Measurements from ENCODE around the gene SH3BP5. TPM values are rescaled to one million over a fixed set of nuclear protein-coding genes. Genes with fewer than 3 reads are reported as not detected.
"Not testable (repeated sequence)": the region's sequence is repeated elsewhere in the genome, so short reads cannot be mapped to it uniquely, and the experiment has no call there.

Gene SH3BP5
- polyA plus RNA-seq, 1 of the 3 experiments (the other 2 are of a cell fraction) = 29.5 TPM

DNA sequence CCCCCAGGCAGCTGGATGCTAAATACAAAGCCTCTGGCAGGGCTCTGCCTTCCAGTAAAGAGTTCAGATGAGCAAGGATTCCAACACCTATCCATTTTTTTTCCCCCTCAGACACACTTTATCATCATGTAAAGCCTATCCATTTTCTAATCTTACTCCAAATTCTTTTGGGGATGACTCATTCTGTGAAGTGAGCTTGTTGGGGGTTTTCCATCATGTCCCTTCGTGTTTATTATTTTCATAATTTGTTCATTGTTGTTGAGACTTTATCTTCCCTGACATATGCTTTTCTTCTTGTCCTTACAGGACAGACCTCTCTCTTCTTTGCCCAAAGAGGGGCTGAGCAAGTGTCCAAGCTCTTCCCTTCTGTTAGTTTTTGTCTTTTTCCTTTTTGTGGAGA is 34.7 kb upstream of the SH3BP5 start:
- H3K9me2 ChIP-seq = no peaks in the 10 kb centered on the region
- H3K4me1 ChIP-seq (ENCODE audit: control insufficient read depth in 1 of 2, insufficient read depth in 2 of 2, low read depth in 1 of 2, low read length in 1 of 2) = peaks cover 0 to 8% of the 10 kb centered on the region in 2 experiments; a peak in 2 of 4 replicates
- peak; percentile 53 for TF ChIP-seq TCF12 (IDR thresholded peaks at IDR 0.05)
- TF ChIP-seq, protein P1, sequence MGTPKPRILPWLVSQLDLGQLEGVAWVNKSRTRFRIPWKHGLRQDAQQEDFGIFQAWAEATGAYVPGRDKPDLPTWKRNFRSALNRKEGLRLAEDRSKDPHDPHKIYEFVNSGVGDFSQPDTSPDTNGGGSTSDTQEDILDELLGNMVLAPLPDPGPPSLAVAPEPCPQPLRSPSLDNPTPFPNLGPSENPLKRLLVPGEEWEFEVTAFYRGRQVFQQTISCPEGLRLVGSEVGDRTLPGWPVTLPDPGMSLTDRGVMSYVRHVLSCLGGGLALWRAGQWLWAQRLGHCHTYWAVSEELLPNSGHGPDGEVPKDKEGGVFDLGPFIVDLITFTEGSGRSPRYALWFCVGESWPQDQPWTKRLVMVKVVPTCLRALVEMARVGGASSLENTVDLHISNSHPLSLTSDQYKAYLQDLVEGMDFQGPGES (IDR thresholded peaks at IDR 0.05; ENCODE audit: low read depth, low read length) = no peak
- TF ChIP-seq, protein P2, sequence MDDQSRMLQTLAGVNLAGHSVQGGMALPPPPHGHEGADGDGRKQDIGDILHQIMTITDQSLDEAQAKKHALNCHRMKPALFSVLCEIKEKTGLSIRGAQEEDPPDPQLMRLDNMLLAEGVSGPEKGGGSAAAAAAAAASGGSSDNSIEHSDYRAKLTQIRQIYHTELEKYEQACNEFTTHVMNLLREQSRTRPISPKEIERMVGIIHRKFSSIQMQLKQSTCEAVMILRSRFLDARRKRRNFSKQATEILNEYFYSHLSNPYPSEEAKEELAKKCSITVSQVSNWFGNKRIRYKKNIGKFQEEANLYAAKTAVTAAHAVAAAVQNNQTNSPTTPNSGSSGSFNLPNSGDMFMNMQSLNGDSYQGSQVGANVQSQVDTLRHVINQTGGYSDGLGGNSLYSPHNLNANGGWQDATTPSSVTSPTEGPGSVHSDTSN (IDR thresholded peaks at IDR 0.05) = peak; percentile 50
- peak; percentile 51; the same call in 1 of the 2 replicates for TF ChIP-seq FOSL2 (IDR thresholded peaks at IDR 0.05; ENCODE audit: borderline replicate concordance, low read depth)
- TF ChIP-seq JUND (IDR thresholded peaks at IDR 0.05) = peak; percentile 74
- TF ChIP-seq EP300 (IDR thresholded peaks at IDR 0.05; ENCODE audit: borderline replicate concordance in 1 of 2, low read depth in 1 of 2, low read length in 1 of 2) = no peak
- no peak overlapping the region for H3K27ac ChIP-seq (ENCODE audit: low read depth in 2 of 2, low read length in 1 of 2)
- no peaks in the 10 kb centered on the region for H3K9me3 ChIP-seq
- H3K9ac ChIP-seq = no peak overlapping the region
- 5% methylated on average over 1 of the region's 1 CpG for WGBS (ENCODE audit: low lambda C conversion rate)
- no peaks in the 10 kb centered on the region for H4K20me1 ChIP-seq (ENCODE audit: insufficient read depth)
- H3K4me2 ChIP-seq = 0 out of 2 replicates have a peak overlapping the region, but pooled peaks have one; percentile 36
- no peak overlapping the region for H2AFZ ChIP-seq (ENCODE audit: low read depth)
- H3F3A ChIP-seq (replicated peaks; ENCODE audit: insufficient read depth) = no peaks in the 10 kb centered on the region
- H3K79me2 ChIP-seq (ENCODE audit: insufficient read depth) = no peaks in the 10 kb centered on the region
- no peaks in the 10 kb centered on the region for H3K27me3 ChIP-seq (ENCODE audit: insufficient read depth)
- ChIA-PET POLR2A (no interaction called here), CTCF (interaction anchor here (0.7 to 1.6 kb wide), 5 partner anchors 9 to 191 kb away, joined by 3 to 5 read pairs (median 3); partner anchors contain the start of gene SH3BP5)
- H3K4me3 ChIP-seq (ENCODE audit: low read depth in 2 of 2, low read length in 1 of 2) = no peak overlapping the region
- DNase-seq = no peak
- H3K36me3 ChIP-seq (replicated peaks in 1 of 2; ENCODE audit: control insufficient read depth in 1 of 2, insufficient read depth in 2 of 2, low read length in 1 of 2) = no peaks in the 10 kb centered on the region

DNA sequence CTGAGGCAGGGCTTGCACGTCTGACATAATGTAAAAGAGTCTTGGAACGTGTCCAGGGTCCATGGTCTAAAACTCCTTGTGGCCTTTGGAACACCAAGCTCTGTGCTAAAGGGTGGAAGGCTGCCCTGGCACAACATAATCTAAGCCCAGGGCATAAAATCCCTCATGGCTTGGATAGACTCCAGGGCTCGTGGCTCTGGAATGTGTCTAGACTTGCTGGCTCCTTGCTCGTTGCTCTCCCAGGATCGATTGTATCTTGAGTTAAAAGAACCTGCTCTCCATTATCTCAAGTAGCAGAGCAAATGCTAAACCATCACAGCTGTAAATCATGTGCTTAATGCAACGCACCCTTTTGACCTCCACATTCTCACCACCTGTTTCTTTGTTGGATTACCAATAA is 31.7 kb upstream of the SH3BP5 start:
- 33% methylated on average over 6 of the region's 6 CpGs for WGBS (ENCODE audit: low lambda C conversion rate)
- POLR2A ChIA-PET = interaction anchor here (0.7 kb wide), 1 partner anchor 38 kb away, joined by 3 read pairs; no protein-coding TSS in a partner anchor

More for the DNA sequence above, 31.7 kb upstream of the SH3BP5 start:
- Histone ChIP-seq H3K27ac (ENCODE audit: low read depth in 2 of 2, low read length in 1 of 2) (0 out of 4 replicates have a peak overlapping the region, but pooled peaks of 1 of the 2 experiments have one; percentile 12), H3F3A (replicated peaks; ENCODE audit: insufficient read depth) (peaks cover 17% of the 10 kb centered on the region), H3K4me1 (ENCODE audit: control insufficient read depth in 1 of 2, insufficient read depth in 2 of 2, low read depth in 1 of 2, low read length in 1 of 2) (peaks cover 4 to 25% of the 10 kb centered on the region in 2 experiments)
- CTCF ChIA-PET = interaction anchor here (0.9 kb wide), 1 partner anchor 96 kb away, joined by 4 read pairs; no protein-coding TSS in a partner anchor
- H3K9me2 ChIP-seq; H3K36me3 ChIP-seq (replicated peaks in 1 of 2; ENCODE audit: control insufficient read depth in 1 of 2, insufficient read depth in 2 of 2, low read length in 1 of 2); H3K4me2 ChIP-seq; H3K79me2 ChIP-seq (ENCODE audit: insufficient read depth); H3K4me3 ChIP-seq (ENCODE audit: low read depth in 2 of 2, low read length in 1 of 2); DNase-seq; H2AFZ ChIP-seq (ENCODE audit: low read depth); H3K9ac ChIP-seq; H3K9me3 ChIP-seq; H3K27me3 ChIP-seq (ENCODE audit: insufficient read depth); H4K20me1 ChIP-seq (ENCODE audit: insufficient read depth): not testable (repeated sequence)
- TF ChIP-seq TEAD4 (IDR thresholded peaks at IDR 0.05; ENCODE audit: borderline replicate concordance, insufficient read depth) = 0 out of 2 replicates have a peak, but pooled peaks have one; percentile 17
- peak; percentile 77 for TF ChIP-seq TCF12 (IDR thresholded peaks at IDR 0.05)
- TF ChIP-seq GATA2 (CRISPR knock-in tag; IDR thresholded peaks at IDR 0.05) = peak; percentile 11; the same call in 1 of the 2 replicates
- peak; percentile 21 to 43; a peak in 2 of 4 replicates for TF ChIP-seq EP300 (IDR thresholded peaks at IDR 0.05; ENCODE audit: borderline replicate concordance in 1 of 2, low read depth in 1 of 2, low read length in 1 of 2)
- TF ChIP-seq, protein P2 (IDR thresholded peaks at IDR 0.05) = peak; percentile 38; the same call in 1 of the 2 replicates
